Stimulated activated CD8-positive, alpha-beta memory T cell treated with anti-CD3 and anti-CD28 coated beads, Interleukin-2, amount 100 ng/mL, for 48 hours (primary cell): Measurements from ENCODE around the gene TMEM38B.
A peak's percentile ranks its signal among the peaks of the same experiment; 100 is the strongest.

Source experiments
- DNase-seq, 2 donors: peaks; one replicate each; pipeline ENCODE4 v3.0.0-alpha.2; 2020; ENCODE audit warnings: low read depth in 2 of 2

Gene TMEM38B

DNA sequence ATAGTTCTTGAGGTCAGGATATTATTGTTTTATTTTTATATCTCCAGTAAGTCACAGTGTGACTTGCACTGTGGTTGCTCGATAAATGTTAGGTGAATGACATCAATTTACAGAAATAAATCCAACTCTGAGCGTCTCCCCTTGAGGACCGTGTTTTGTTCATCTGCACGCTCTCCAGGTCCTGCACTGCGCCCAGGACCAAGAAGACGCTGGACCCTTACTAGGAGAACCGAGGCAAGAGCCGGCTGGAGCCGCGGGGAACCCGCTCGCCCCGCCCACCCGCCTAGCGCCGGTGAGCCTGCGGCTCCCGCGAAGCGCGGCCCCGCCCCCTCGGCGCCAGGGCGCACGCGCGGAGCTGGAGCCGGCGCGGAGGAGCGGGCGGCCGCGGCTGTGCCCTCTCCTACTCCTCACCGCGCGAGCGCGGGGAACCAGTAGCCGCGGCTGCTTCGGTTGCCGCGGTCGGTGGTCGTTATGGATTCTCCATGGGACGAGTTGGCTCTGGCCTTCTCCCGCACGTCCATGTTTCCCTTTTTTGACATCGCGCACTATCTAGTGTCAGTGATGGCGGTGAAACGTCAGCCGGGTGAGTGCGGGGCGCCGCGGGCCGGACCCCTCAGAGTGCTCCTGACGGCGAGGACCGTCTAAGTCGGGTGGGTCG is at the start of gene TMEM38B:
TMEM38B (plus strand) TSS at position 352 of the 658 bp plus-strand sequence; CDS start at position 472, 120 bp downstream.
- peak; percentile 63 to 77 for DNase-seq

DNA sequence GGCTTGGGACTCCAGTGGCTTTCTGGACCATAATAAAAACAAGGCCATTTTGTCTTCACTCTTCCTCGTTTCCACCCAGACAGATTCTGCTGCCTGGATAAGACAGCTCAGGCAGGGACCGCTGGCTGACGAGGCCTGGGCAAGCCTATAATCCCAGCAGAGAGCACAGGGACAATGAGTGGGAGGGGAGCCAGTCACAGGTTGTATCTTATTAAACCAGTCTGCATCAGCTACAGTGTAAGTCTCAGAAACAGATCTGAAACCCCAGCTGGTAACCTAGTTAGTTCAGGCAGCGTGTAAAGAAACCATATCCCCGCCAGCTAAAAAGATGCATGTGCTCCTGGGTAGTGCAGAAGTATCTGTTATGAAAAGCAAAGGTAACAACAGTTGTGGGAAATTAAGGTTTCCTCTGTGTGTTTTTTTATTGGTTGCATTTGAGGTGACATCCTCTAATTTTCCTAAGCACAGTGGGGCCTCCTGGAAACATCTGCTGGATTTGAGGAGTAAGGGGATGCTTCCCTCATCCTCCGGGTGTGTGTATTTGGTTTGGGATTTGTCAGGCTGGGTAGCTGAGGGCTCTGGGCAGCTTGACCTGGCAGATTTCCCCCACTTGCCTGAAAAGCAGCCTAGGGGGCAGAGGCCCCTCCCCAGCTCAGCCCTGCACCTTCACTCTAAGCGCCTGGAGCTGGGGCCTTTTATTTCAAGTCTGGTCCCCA is 47.3 kb upstream of the TMEM38B start:
- DNase-seq, result no peak

- no peak for DNase-seq
Measured at GRCh38 chr9:105647595-105648349, 46.6 kb upstream of the TMEM38B start.

DNA sequence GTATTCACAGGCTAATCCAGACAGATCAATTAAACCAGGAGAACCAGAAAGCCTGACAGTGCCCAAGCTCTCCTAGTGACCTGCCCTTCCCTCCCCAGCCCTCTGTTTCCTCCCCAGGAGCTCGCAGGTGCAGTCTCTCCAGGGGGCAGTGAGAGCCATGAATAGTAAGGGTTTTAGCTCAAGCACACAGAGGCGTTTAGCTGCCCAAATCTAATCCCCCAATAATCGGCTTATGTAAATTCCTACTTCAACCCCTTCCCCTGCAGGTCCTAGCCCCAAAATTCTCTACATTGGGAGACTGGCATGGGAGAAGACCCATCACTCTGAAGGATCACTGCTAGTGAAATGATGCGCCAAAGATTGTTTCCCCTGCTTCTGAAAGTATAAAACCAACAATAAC is 42.5 kb upstream of the TMEM38B start:
- DNase-seq, result no peak

- no peak for DNase-seq
Measured at GRCh38 chr9:105656131-105656921, 38.0 kb upstream of the TMEM38B start.

DNA sequence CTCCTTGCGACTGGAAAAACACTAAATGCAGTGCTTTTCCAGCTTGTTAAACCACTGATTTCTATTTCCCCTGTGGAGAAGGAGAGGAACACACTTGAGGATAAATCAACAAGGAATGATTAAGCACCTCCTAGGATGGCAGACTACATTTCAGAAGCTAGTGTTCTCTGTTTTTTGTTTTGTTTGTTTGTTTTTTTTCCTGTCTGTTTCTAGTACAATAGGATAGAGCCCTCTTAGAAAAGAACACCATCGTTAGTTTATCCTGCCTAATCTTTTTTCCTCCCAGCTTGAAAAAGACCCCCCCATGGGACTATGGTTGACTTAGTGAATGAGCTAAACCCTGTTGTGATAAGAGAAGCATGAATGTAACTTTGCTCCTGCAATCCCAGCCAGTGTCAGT is 36.0 kb upstream of the TMEM38B start:
- DNase-seq, result no peak

GRCh38 chr9:105661011-105661410 is 33.3 kb upstream of the TMEM38B start:
- no peak for DNase-seq

DNA sequence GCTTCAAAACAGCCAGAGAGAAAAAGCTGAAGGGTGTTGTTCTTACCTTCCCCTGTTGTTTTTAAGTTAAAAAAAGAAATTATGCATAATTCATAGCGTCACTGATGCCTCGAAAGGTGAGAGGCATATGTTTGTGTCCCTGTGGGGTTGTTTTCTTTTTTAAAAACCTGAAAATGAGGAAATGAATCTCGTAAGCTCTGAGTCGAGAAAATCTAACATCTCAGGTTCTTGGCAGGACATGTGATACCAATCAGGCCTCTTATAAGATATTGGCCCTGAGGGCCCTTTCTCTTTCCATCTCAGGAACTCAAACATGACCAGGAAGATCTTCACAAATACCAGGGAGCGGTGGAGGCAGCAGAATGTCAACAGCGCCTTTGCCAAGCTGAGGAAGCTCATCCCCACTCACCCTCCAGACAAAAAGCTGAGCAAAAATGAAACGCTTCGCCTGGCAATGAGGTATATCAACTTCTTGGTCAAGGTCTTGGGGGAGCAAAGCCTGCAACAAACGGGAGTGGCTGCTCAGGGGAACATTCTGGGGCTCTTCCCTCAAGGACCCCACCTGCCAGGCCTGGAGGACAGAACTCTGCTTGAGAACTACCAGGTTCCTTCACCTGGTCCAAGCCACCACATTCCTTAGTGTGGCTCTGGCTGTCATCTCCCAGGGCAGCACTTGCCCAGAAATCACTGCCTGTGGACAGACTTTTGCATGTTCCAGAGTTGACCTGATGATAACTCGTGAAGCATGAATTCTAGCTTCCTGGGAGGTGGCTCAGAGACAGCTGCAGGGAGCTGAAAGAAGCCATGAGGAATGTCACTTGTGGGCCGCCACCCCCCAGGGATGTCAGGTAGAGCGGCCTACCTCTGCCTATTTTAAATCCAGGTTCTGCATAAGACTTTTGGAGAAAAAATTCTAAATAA is 31.9 kb upstream of the TMEM38B start, which contains the start of gene TAL2:
TAL2 (plus strand) TSS at position 274 of the 921 bp plus-strand sequence; CDS start at position 314, 40 bp downstream.
- DNase-seq, result no peak

- no peak for DNase-seq
Measured at GRCh38 chr9:105663914-105664313, 30.4 kb upstream of the TMEM38B start.

DNA sequence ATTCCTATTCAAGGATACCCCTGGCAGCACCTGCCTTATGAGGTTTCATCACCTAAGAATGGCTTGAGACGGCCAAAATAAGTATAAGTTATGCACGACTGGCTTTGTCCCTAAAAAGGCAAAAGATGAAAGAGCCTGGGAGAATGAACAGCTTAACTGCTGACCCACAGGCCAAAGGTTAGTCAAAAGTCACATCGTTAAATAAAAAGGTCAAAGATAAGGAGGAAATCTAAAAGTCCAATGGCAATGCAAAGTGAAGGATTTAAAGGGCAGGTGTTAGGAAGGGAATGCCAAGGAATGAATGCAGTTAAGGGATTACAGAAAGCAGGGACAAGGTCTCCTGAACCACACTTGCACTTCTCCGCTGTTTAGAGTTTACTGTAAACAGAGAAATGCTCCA is 26.5 kb upstream of the TMEM38B start:
- DNase-seq, result no peak

DNA sequence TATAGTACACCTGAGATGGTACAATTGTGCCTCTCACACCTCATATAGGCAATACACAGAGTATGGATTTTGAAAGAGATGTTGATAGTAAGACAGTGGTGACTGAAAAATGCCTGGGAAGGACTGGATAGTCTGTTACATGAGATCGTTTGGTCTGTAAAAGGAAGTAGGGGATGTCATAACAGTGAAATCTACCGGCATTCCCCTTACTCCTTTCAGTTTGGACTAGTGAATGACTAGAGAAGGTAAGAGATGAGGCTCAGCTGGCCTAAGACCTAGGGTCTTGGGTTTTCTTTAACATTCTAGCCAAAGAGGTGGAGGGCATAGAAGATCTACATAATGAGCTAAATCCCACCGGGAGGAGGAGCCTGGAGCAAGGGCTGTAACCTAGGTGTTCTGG is 24.0 kb upstream of the TMEM38B start:
- no peak for DNase-seq

GRCh38 chr9:105670775-105671174 is 23.6 kb upstream of the TMEM38B start:
- DNase-seq, result no peak

GRCh38 chr9:105672711-105673234 is 21.6 kb upstream of the TMEM38B start:
- no peak for DNase-seq

DNA sequence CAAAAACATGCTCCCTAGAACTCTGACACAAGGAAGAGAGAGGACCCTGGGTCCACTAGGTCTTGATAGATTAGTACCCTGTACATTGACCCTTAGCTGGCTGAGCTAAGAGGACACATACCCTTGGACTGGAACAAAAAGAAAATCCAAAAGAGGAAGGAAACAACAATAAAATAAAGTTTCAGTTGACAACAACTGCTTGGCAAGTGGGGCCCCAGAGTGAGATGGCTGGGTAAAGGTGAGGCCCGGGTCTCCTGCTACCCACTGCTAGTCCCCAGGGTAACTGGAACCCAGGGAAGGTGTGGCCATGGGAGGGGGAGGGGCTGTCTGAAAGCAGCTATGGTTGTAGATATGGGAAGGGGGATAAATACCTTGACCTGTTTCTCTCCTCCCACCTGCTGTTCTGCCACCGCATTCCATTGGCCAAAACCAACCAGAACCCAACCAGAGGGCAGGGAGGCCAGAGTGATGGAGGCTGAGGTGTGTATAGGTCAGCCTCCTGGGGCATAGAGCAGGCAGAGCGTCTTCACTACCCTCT is 20.4 kb upstream of the TMEM38B start:
- DNase-seq, result no peak

DNA sequence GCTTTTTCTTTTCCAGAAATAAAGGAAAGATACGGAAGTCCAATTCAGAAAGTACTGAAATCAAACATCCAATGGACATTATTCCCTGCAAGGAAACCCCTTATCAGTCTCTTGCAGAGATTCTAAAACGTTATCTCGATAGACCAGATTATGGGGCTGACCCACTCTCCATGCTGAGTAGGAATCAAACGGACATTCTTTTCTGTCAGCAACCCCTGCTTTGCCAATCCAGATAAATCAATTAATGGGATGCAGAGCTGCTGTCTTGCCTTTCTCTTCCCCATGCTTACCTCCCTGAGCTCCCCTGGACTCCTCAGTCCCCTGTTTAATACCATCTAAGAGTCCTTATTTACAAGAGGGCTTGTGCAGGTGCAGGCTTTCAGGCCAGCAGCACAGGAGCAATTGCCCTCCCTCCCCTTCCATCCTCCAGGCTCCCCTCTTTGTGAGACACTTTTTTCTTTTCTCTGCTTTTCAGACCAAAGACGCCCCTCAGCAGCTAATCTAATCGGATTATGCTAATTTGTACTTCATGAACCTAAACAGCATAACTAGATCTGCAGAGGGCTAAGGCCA is 17.9 kb upstream of the TMEM38B start:
- no peak for DNase-seq

DNA sequence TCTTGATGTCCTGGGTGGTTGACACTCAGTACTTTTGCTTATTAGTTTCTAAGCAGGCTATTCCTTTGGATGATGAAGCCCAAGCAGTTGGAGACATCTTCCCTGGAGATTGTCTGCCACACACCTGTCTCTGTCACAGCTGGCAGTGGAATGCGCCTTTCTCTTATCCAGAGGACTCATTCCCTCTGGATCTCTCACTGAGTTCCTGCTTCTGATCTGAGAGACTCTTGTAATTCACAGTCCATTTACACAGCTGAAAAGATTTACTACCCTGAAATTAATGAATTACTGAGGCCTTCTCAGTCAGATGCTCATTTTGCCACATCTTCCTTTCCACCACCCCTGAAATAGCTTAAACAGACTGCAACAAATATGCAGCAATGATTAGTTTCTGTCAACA is 16.2 kb upstream of the TMEM38B start:
- no peak for DNase-seq

- DNase-seq, result no peak
Measured at GRCh38 chr9:105678781-105679180, 15.6 kb upstream of the TMEM38B start.

- DNase-seq, result no peak
Measured at GRCh38 chr9:105679257-105680022, 14.9 kb upstream of the TMEM38B start.

- DNase-seq, result no peak
Measured at GRCh38 chr9:105681313-105681712, 13.0 kb upstream of the TMEM38B start.
